ENCODE measurements around the gene OPN3. TPM values are rescaled to one million over a fixed set of nuclear protein-coding genes. Genes with fewer than 3 reads are reported as not detected.

Gene OPN3
- total RNA-seq, 4 donors from 2014 or later = 0.26 to 34.9 (median 4.8) TPM

DNA sequence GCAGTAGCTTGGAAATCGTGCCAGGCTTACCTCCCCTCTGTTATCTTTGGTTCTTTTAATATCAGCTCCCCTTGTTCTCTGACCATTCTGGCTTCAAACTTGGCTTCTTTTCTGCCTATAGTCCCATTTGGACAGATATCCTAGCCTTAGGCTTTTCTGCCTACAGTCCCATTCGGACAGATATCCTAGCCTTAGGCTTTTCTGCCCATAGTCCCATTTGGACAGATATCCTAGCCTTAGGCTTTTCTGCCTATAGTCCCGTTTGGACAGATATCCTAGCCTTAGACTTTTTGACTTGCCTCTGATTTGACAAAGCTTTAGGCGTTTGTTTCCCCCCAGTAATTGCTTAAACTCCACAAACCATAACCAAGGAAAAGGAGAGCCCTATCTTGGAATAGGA, 25.6 kb downstream of the OPN3 start:
- no peaks in the 10 kb centered on the region for H3K4me1 ChIP-seq
- H3K9me3 ChIP-seq = no peaks in the 10 kb centered on the region
- no peak for DNase-seq
- no peaks in the 10 kb centered on the region for H3K27me3 ChIP-seq
- intact Hi-C loops (cut with DNase I; ENCODE audit: low total_unique reads) = no loop called here
- TF ChIP-seq, protein P1, sequence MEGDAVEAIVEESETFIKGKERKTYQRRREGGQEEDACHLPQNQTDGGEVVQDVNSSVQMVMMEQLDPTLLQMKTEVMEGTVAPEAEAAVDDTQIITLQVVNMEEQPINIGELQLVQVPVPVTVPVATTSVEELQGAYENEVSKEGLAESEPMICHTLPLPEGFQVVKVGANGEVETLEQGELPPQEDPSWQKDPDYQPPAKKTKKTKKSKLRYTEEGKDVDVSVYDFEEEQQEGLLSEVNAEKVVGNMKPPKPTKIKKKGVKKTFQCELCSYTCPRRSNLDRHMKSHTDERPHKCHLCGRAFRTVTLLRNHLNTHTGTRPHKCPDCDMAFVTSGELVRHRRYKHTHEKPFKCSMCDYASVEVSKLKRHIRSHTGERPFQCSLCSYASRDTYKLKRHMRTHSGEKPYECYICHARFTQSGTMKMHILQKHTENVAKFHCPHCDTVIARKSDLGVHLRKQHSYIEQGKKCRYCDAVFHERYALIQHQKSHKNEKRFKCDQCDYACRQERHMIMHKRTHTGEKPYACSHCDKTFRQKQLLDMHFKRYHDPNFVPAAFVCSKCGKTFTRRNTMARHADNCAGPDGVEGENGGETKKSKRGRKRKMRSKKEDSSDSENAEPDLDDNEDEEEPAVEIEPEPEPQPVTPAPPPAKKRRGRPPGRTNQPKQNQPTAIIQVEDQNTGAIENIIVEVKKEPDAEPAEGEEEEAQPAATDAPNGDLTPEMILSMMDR (IDR thresholded peaks at IDR 0.05) = no peak
- no peak for TF ChIP-seq POLR2A (IDR thresholded peaks at IDR 0.05)
- no peak overlapping the region for H3K27ac ChIP-seq
- H3K36me3 ChIP-seq = no peaks in the 10 kb centered on the region
- no peak overlapping the region for H3K4me3 ChIP-seq

DNA sequence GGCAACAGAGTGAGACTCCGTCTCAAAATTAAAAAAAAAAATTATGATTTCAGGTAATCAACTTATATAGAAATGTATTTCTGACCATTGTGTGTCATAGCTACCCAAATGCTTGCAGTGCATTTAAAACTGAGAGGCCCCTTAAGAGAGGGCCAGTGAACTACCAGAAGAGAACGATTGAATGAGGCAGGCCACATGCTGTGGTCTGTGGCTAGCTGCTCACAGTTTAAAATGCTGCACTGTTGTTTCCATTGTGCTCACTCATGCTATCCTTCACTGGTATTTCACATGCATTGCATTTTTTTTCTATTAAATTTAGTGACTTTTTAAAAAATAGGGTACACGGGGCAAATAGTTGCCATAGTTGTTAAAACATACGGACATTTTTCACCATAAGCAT, 26.0 kb downstream of the OPN3 start:
- intact Hi-C loops (cut with DNase I; ENCODE audit: low total_unique reads) = no loop called here
- no peaks in the 10 kb centered on the region for H3K4me1 ChIP-seq
- DNase-seq = no peak
- no peaks in the 10 kb centered on the region for H3K9me3 ChIP-seq
- no peaks in the 10 kb centered on the region for H3K27me3 ChIP-seq
- no peak for TF ChIP-seq POLR2A (IDR thresholded peaks at IDR 0.05)
- TF ChIP-seq, protein P1 (IDR thresholded peaks at IDR 0.05) = no peak
- no peaks in the 10 kb centered on the region for H3K36me3 ChIP-seq
- no peak overlapping the region for H3K4me3 ChIP-seq
- no peak overlapping the region for H3K27ac ChIP-seq

DNA sequence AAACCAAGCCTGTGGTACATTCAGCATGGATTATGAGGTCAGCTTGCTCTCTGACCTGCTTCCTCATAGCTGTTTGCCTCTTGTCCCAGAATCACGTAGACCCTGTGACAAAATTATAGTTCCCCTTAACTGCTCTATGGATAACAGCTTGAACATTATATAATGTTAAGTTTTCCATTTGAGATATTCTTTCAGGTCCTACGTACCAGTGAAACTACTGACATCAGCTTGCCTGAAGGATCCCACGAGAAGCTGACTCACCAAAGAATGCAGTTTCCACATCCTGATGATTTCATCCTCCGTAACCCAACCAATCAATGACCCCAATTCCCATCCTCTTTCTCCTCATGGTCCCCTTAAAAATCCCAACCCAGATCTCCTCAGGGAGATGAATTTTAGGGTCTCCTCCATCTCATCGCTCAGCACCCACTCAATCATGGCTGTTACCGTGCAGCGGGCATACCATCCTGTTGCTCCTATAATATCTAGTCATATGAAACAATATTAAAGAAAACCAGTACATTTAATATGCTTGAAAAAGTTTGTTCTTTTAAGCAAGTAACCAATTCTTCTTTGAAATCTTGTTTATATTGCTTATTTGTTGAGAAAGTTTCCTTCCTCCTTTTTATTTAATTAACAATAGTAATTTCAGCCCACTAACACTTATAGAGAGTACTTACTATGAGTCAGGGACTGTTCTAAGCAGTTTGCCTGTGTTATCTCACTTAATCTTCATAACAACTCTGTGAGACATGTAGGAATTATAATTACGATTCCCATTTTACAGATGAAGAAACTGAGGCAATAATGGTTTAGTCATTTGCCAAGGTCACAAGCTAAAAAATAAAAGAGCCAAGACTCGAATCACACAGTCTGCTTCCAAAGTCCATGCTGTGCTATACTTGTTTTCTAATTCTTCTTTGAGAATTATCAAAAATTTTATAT, 27.4 kb downstream of the OPN3 start:
- Histone ChIP-seq H3K4me3 (no peak overlapping the region), H3K4me1 (no peaks in the 10 kb centered on the region), H3K9me3 (no peaks in the 10 kb centered on the region), H3K27ac (no peak overlapping the region), H3K27me3 (no peaks in the 10 kb centered on the region), H3K36me3 (no peaks in the 10 kb centered on the region)
- TF ChIP-seq, protein P1 (IDR thresholded peaks at IDR 0.05) = no peak
- no peak for TF ChIP-seq POLR2A (IDR thresholded peaks at IDR 0.05)
- DNase-seq = peak in 1 of 2 donors; percentile 20
- intact Hi-C loops (cut with DNase I; ENCODE audit: low total_unique reads) = no loop called here

DNA sequence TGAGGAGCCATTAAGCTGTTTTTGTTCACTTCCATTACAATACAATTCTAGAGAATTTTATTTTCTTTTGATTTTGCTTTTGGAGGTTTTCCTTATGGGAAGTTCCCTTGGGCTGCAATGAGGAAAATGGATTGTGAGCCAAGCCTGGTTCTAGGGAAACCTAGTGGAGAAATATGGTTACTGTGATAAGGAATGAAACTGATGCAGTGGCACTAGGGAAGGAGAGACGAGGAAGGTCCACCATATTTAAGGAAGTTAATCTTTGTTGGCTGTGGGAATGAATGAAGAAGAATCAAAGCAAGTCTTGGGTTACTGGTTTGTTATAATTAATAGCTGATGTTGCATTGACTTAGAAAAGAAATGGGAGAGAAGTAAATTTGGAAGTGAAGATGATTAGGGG, 28.4 kb downstream of the OPN3 start:
- Histone ChIP-seq H3K27me3 (no peaks in the 10 kb centered on the region), H3K9me3 (no peaks in the 10 kb centered on the region), H3K4me1 (no peaks in the 10 kb centered on the region), H3K27ac (no peak overlapping the region), H3K36me3 (no peaks in the 10 kb centered on the region), H3K4me3 (no peak overlapping the region)
- TF ChIP-seq, protein P1 (IDR thresholded peaks at IDR 0.05) = no peak
- no peak for TF ChIP-seq POLR2A (IDR thresholded peaks at IDR 0.05)
- no peak for DNase-seq
- intact Hi-C loops (cut with DNase I; ENCODE audit: low total_unique reads) = no loop called here

DNA sequence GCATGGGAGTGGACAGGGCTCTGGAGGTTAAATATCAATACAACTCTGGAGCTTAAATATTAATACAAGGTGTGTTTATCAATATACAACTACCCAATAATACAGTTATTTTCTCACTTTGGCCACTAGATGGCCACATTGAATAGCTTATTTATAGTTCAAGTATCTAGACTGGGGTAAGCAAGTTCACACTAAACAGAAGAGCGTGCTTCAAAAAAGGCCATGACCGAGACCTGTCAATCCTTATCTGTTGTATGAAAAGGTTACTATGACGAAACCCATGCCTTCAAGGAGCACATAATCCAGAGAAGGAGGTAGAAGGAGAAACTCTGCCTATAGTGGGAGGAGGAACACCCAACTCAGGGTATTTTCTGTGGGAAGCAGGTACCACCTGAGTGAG, 29.1 kb downstream of the OPN3 start:
- no peak for DNase-seq
- intact Hi-C loops (cut with DNase I; ENCODE audit: low total_unique reads) = no loop called here
- Histone ChIP-seq H3K36me3 (no peaks in the 10 kb centered on the region), H3K4me1 (no peaks in the 10 kb centered on the region), H3K4me3 (no peak overlapping the region), H3K27ac (no peak overlapping the region), H3K27me3 (no peaks in the 10 kb centered on the region), H3K9me3 (no peaks in the 10 kb centered on the region)
- TF ChIP-seq, protein P1 (IDR thresholded peaks at IDR 0.05) = peak; percentile 56 to 68 (median 62)
- no peak for TF ChIP-seq POLR2A (IDR thresholded peaks at IDR 0.05)

Measured in uterus (tissue), 4 donors.